Gastrocnemius medialis (tissue), 4 donors: Measurements from ENCODE around the gene SMIM43.

Experiments
- CTCF ChIP-seq, 5 experiments: fragments of 450-650 bp in 3 of 5; fragments of 200-600 bp in 2 of 5; sonication (generic) in 2 of 5; IDR thresholded peaks in 4 of 5; conservative IDR thresholded peaks in 1 of 5; 1 replicate in 4 of 5; 2 replicates in 1 of 5; pipeline ENCODE4 v1.5.1; 2016 to 2019; ENCODE audit warnings: antibody characterized with exemption in 5 of 5, mild to moderate bottlenecking in 3 of 5, moderate library complexity in 3 of 5
- POLR2A ChIP-seq, 2 donors: fragments of 450-650 bp; IDR thresholded peaks; one replicate each; pipeline ENCODE4 v1.6.1; 2017; ENCODE audit warnings: antibody characterized with exemption in 2 of 2, mild to moderate bottlenecking in 2 of 2, moderate library complexity in 2 of 2

- no peak for TF ChIP-seq CTCF (IDR thresholded peaks at IDR 0.05 in 4 of 5, conservative IDR thresholded peaks at IDR 0.05 in 1 of 5)
- TF ChIP-seq POLR2A (IDR thresholded peaks at IDR 0.05) = no peak
Measured at GRCh38 chr4:121739575-121739974, 25.4 kb downstream of the SMIM43 start.
